HEK293T (cell line): ENCODE measurements around the gene KLC3.

Source experiments
- ARNT ChIP-seq: fragments of 450-650 bp; IDR thresholded peaks from 2 replicates; pipeline ENCODE4 v1.6.1; 2017; ENCODE audit warnings: mild to moderate bottlenecking
- BHLHE40 ChIP-seq: fragments of 450-650 bp; IDR thresholded peaks from 2 replicates; pipeline ENCODE4 v1.6.1; 2016; ENCODE audit warnings: mild to moderate bottlenecking, moderate library complexity, borderline replicate concordance
- FOXA1 ChIP-seq: fragments of 450-650 bp; IDR thresholded peaks from 2 replicates; pipeline ENCODE4 v1.6.1; 2016; ENCODE audit warnings: mild to moderate bottlenecking
- L3MBTL2 ChIP-seq: fragments of 450-650 bp; conservative IDR thresholded peaks from 2 replicates; pipeline ENCODE4 v1.6.1; 2016; ENCODE audit warnings: mild to moderate bottlenecking
- SUZ12 ChIP-seq: fragments of 450-650 bp; IDR thresholded peaks from 2 replicates; pipeline ENCODE4 v1.6.1; 2016; ENCODE audit warnings: mild to moderate bottlenecking
- TARDBP ChIP-seq: fragments of 450-650 bp; IDR thresholded peaks from 2 replicates; pipeline ENCODE4 v1.6.1; 2016

DNA sequence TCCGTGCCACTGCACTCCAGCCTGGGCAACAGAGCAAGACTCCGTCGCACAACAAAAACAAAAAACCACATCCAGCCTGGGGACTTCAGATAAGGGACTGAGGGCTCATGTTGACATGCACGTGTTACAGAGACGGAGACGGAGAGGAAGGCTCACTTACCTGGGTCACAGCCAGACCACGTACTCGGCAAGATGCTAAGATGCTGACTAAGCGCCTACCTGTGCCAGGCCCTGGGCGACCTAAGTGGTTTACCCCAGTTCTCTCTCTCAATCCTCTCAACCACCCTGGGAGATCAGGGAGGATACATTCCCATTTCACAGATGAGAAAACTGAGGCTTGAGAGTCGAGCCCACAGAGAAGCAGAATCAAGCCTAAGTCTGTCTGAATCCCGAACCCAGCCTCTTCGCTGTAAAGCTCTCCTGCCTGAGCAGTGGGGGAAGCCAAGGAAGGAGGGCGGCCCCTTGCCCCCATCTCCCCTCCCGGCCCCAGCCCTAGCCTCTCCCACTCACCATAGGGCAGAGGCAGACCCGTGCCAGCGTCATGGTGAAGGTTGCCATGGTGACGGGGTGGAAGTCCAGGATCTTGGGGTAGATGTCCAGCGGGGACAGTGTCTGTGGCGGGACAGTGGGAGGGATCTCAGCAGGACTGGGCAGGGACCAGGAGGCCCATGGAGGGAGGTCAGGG is 16.4 kb downstream of the KLC3 start:
- TF ChIP-seq ARNT (no peak), BHLHE40 (no peak), TARDBP (no peak), L3MBTL2 (no peak), FOXA1 (no peak), SUZ12 (no peak)
